Liver (tissue), 3 donors: ENCODE data around the gene OR1I1.

Experiments used
- CTCF ChIP-seq: fragments of 150-350 bp; IDR thresholded peaks from 2 replicates; pipeline ENCODE4 v1.5.1; 2017; ENCODE audit warnings: improper control_type of control experiment, low read depth, low read length; ENCODE audit not compliant: missing input control
- JUND ChIP-seq, 2 donors: IDR thresholded peaks; 2 replicates each; pipeline ENCODE4 v1.6.1; 2016; ENCODE audit warnings: antibody characterized with exemption in 2 of 2
- RAD21 ChIP-seq, 2 donors: IDR thresholded peaks; 2 replicates each; pipeline ENCODE4 v1.6.1; 2016; ENCODE audit warnings: antibody characterized with exemption in 2 of 2, mild to moderate bottlenecking in 2 of 2
- TAF1 ChIP-seq: conservative IDR thresholded peaks from 2 replicates; pipeline ENCODE4 v1.6.1; 2016; ENCODE audit warnings: antibody characterized with exemption, mild to moderate bottlenecking
- YY1 ChIP-seq: IDR thresholded peaks from 2 replicates; pipeline ENCODE4 v1.6.1; 2016; ENCODE audit warnings: antibody characterized with exemption, mild to moderate bottlenecking
- donor health status: healthy.
- donor health status: healthy.

GRCh38 chr19:15107061-15108010, 25.3 kb downstream of the OR1I1 start, which contains the start of gene SYDE1:
- no peak for TF ChIP-seq CTCF
- no peak for TF ChIP-seq YY1
- TF ChIP-seq TAF1 = no peak
- TF ChIP-seq RAD21 (IDR thresholded peaks at IDR 0.05) = no peak
- no peak for TF ChIP-seq JUND (IDR thresholded peaks at IDR 0.05)
